Right hindlimb (tissue), 1 donor: ENCODE results near the gene CCDC88B.

Experiments
- DNase-seq: peaks from one replicate; pipeline ENCODE4 v3.0.0-alpha.2; 2018

Gene CCDC88B

GRCh38 chr11:64360448-64360921 lies 20.5 kb downstream of the CCDC88B start:
- DNase-seq = no peak

DNA sequence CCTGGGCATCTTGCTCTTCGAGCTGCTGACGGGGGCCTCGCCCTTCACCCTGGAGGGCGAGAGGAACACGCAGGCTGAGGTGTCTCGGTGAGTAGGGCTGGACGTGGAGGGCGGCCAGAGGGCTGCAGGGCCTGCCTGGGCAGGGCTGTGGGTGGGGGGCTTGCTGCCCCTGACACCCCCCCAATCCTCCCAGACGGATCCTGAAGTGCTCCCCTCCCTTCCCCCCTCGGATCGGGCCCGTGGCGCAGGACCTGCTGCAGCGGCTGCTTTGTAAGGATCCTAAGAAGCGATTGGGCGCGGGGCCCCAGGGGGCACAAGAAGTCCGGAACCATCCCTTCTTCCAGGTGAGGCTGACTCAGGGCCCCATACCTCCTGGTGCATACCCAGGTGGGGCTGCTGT lies 21.7 kb downstream of the CCDC88B start:
- no peak for DNase-seq

- DNase-seq = no peak
Observed at GRCh38 chr11:64362339-64362738, 22.3 kb downstream of the CCDC88B start.

DNA sequence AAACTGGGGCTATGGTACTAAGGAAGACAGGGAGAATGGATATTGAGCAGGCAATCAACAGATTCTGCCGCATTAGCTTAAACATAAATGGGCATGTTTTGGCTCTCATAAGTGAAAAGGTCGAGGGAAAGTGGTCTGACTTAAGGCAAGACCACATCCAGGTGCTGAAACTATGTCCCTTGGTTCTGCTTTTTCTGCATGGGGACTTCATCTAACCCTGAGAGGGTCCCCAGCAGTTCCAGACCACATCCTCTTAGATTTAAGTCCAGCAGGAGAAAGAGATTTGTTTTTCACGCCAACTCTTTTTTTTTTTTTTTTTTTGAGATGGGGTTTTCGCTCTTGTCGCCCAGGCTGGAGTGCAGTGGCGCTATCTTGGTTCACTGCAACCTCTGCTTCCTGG lies 24.4 kb downstream of the CCDC88B start:
- DNase-seq = no peak

DNA sequence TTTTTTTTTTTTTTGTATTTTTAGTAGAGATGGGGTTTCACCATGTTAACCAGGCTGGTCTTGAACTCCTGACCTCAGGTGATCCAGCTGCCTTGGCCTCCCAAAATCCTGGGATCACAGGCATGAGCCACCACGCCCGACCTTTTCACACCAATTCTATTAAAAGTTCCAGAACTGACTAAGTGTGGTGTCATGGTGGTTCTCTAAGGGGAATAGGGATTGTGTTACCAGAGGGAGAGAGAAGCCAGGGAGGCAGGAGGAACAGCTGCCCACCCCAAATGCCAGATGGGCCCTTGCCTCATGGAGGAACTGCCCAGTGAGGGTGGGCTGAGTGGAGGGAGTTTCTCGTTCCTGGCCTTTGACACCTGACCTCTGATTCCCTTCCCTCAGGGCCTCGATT lies 24.9 kb downstream of the CCDC88B start:
- DNase-seq = no peak

DNA sequence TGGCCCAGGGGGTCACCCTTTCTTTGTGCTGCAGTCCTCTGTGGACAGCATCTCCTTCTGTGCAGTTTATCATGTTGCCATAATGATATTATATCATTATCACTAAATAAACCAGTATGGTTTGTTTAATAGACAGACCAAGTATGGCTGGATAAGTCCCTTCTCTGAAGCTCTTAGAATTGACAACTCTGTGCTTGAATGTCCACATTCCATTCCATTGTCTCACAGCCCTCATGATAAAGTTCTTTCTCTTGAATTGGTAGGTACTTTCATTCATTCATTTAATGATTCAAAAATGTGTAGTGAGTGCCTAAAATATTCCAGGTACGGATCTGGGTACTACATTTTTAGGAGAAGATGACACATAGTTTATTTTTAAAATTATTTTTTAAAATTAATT lies 26.7 kb downstream of the CCDC88B start:
- DNase-seq = no peak

DNA sequence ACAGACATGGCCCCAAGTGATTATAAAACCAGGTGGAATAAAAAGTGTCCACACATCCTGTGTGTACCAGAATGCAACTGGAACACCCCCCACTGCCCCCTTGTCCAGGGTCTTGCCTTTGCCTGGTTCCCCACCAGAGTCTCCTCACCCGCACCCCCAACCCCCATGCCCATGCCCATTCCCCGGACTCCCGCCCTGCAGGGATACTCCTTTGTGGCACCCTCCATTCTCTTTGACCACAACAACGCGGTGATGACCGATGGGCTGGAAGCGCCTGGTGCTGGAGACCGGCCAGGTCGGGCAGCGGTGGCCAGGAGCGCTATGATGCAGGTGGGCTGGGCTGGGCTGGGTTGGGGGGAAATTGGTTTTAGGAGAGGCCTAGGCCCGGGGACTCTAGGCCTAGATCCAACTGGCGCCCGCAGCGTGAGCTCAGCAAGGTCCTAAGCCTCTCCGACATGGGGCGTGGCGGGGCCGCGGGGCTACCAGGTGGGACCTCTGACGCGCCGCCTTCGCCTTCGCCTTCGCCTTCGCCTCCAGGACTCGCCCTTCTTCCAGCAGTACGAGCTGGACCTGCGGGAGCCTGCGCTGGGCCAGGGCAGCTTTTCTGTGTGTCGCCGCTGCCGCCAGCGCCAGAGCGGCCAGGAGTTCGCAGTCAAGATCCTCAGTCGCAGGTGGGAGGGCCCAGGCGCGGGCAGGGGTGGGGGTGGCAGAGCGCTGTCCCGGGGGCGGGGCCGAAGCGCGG lies 28.1 kb downstream of the CCDC88B start:
- no peak for DNase-seq

DNA sequence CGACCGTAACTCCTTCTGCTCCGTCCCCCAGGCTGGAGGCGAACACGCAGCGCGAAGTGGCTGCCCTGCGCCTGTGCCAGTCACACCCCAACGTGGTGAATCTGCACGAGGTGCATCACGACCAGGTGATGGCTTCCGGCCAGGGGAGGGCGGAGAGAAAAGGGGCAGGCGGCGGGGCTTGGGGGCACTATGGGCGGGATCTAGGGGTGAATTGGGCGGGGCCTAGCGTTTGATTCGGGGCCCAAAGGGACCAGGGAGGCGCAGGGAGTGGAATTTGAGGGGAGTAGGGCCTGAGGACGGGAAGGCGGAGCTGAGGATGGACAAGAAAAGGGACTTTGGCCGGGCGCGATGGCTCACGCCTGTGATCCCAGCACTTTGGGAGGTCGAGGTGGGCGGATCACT lies 28.7 kb downstream of the CCDC88B start:
- DNase-seq = no peak

DNA sequence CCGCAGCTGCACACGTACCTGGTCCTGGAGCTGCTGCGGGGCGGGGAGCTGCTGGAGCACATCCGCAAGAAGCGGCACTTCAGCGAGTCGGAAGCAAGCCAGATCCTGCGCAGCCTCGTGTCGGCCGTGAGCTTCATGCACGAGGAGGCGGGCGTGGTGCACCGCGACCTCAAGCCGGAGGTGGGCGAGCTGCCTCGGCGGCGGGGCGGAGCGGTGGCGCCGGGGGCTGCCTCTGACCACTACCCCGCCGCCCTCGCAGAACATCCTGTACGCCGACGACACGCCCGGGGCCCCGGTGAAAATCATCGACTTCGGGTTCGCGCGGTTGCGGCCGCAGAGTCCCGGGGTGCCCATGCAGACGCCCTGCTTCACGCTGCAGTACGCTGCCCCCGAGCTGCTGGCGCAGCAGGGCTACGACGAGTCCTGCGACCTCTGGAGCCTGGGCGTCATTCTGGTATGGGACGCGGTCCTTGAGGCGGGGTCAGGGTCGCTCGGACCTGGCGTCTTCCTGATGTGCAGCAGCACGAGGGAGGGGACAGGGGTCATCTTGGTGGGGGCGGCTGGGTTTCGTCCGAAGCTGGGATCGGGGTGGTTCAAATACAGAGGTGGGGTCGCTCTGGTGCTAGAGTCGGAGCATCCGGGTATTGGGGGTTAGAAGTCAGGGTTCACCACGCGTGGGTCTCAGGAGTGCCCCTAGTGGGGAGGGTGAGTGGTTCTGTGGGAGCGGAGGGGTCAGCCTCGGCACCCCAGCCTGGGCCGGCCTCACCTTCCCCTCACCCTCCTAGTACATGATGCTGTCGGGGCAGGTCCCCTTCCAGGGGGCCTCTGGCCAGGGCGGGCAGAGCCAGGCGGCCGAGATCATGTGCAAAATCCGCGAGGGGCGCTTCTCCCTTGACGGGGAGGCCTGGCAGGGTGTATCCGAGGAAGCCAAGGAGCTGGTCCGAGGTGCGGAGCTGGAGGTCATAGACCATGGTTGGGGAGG lies 29.7 kb downstream of the CCDC88B start:
- no peak for DNase-seq

GRCh38 chr11:64371201-64371600 lies 31.2 kb downstream of the CCDC88B start:
- no peak for DNase-seq

- no peak for DNase-seq
Observed at GRCh38 chr11:64372021-64372420, 32.0 kb downstream of the CCDC88B start.

DNA sequence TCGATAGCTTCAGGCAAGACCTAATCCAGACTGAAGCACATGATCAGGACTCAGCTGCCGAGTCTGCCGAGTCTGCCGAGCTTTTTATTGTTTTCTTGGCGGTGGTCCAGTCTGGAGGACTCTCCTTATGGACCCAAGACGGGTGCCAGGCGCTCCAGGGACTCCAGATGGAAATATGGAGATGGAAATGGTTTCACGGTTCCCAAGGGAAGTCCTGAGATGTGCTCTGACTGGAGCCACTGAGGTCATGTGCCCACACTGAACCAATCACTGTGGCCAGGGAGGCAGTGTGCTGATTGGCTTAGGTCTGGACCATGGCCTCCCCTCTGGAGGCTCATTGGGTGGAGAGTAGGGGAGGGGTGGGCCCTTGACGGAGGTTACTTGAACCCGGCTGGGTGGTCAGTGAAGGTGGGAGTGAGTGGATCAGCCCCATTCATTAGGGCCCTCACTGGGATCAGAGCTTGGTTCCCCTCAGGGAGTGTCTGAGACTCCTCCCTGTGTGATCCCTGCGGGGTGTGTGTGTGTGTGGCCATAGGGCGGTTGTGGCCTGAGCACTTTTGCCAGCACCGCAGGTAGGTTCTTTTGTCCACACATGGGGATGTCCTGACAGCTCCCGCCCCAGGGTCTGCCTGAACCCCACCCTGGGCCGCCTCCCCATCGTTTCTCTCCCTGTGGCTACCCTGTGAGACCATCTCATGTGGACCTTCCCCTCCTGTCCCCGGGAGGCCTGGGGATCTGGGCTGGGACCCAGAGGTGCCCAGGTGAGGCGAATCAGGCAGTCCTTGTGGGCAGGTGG lies 33.0 kb downstream of the CCDC88B start:
- no peak for DNase-seq

- no peak for DNase-seq
Observed at GRCh38 chr11:64373598-64373974, 33.6 kb downstream of the CCDC88B start.

DNA sequence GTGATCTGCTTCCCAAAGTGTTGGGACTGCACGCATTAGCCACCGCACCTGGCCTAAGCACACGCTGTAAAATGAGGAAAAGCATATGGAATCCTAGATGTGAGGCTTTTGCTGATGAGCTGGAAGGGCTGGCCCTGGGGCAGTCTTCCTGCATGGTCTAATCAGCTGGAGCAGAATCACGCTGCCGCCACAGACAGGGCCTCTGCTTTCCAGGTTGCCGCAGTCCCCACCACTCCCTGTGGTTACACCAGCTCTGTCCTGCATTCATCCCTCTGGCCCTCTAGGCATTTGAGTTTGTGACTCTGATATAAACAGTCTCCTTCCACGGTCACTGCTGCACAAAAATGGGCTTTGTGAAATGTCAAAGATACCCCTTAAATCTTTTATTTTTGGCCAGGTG lies 36.1 kb downstream of the CCDC88B start:
- DNase-seq = no peak

GRCh38 chr11:64378335-64378880 lies 38.4 kb downstream of the CCDC88B start:
- DNase-seq = no peak

- no peak for DNase-seq
Observed at GRCh38 chr11:64379160-64379559, 39.2 kb downstream of the CCDC88B start.

- DNase-seq = no peak
Observed at GRCh38 chr11:64379817-64380709, 40.1 kb downstream of the CCDC88B start.

GRCh38 chr11:64381350-64381749 lies 41.3 kb downstream of the CCDC88B start:
- DNase-seq = no peak

- DNase-seq = no peak
Observed at GRCh38 chr11:64382047-64382446, 42.0 kb downstream of the CCDC88B start.

GRCh38 chr11:64382586-64382985 lies 42.6 kb downstream of the CCDC88B start:
- DNase-seq = no peak

DNA sequence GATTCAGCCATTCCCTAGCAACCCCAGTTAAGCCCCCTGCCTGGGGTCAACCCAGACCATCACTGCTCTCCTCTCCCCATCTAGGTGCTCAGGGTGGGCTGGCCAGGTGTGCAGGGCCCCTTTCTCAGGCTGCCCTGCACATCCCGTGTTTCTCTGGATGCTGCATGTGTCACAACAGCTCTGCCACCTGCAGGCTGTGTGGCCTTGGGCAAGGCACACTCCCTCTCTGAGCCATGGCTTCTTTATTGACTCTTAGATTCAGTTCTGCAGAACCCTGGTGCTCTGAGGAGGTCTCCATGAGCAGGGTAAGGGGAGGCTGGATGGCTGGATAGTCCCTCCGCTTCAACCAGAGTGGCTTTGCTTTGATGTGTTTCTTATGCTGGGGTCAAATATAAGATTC lies 43.6 kb downstream of the CCDC88B start:
- DNase-seq = no peak
